Lower leg skin (tissue), 4 donors: ENCODE results near the gene AP3B1. TPM values are rescaled to one million over a fixed set of nuclear protein-coding genes. Genes with fewer than 3 reads are reported as not detected.
"Not testable (repeated sequence)": the region's sequence is repeated elsewhere in the genome, so short reads cannot be mapped to it uniquely, and the experiment has no call there.

ENCODE experiments used
- DNase-seq, 2 donors: peaks; one replicate each; pipeline ENCODE4 v3.0.0-alpha.2; 2019; ENCODE audit warnings: low spot score in 2 of 2
- H3K4me3 ChIP-seq: fragments of 200-600 bp; sonication (generic); 2 replicates; pipeline ENCODE4 v1.5.1; 2017; ENCODE audit warnings: mild to moderate bottlenecking, low read depth; ENCODE audit not compliant: poor library complexity, severe bottlenecking
- POLR2A ChIP-seq, 2 donors: fragments of 450-650 bp; IDR thresholded peaks; one replicate each; pipeline ENCODE4 v1.6.1; 2016 to 2017; ENCODE audit warnings: antibody characterized with exemption in 2 of 2, mild to moderate bottlenecking in 1 of 2, moderate library complexity in 1 of 2
- WGBS, 2 donors: methylation state at CpG; one replicate each; pipeline ENCODE4 v1.1.5; 2018; 5-methylcytosine and 5-hydroxymethylcytosine counted together
- intact Hi-C: fragments of 100-400 bp; cut with DNase I; formaldehyde crosslinking; loops from one replicate; pipeline ENCODE4 v1.15.0; 2023; ENCODE audit warnings: low total_unique reads
- total RNA-seq, 4 donors: library from RNA; depleted of rRNA; stranded (reverse); fragments of >200 nt; gene quantifications; one replicate each; pipeline ENCODE4 v1.1.0, GENCODE V29; 2016
- TF ChIP-seq, protein P1 (sequence below), 3 donors: fragments of 450-650 bp; IDR thresholded peaks; one replicate each; pipeline ENCODE4 v1.5.1; 2016; ENCODE audit warnings: antibody characterized with exemption in 3 of 3, mild to moderate bottlenecking in 3 of 3, moderate library complexity in 2 of 3

Gene AP3B1
- total RNA-seq, 4 donors from 2014 or later = 23.5 to 37.7 (median 33.3) TPM

DNA sequence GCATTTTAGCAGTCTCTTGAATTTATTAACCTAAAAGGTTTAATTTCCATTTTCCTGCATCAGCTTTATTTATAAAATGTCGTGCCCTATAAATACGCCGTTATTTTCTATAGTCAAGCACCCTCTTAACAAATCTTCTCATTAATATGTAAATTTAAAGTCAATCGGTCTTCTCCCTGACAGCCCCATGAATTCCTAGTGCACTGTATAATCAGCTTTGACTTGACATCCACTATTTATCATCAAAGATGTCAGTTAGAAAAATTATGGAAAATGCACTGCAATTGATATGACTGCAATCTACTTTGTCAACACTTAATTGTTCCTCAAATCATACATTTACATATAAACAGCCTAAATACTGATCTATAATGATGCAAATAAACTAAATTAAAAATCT, 83.4 kb downstream of the AP3B1 start:
- no peak overlapping the region for H3K4me3 ChIP-seq
- TF ChIP-seq, protein P1, sequence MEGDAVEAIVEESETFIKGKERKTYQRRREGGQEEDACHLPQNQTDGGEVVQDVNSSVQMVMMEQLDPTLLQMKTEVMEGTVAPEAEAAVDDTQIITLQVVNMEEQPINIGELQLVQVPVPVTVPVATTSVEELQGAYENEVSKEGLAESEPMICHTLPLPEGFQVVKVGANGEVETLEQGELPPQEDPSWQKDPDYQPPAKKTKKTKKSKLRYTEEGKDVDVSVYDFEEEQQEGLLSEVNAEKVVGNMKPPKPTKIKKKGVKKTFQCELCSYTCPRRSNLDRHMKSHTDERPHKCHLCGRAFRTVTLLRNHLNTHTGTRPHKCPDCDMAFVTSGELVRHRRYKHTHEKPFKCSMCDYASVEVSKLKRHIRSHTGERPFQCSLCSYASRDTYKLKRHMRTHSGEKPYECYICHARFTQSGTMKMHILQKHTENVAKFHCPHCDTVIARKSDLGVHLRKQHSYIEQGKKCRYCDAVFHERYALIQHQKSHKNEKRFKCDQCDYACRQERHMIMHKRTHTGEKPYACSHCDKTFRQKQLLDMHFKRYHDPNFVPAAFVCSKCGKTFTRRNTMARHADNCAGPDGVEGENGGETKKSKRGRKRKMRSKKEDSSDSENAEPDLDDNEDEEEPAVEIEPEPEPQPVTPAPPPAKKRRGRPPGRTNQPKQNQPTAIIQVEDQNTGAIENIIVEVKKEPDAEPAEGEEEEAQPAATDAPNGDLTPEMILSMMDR (IDR thresholded peaks at IDR 0.05) = no peak
- no peak for TF ChIP-seq POLR2A (IDR thresholded peaks at IDR 0.05)
- 83 to 91% methylated on average over 4 of the region's 4 CpGs for WGBS, 2 donors
- intact Hi-C loops = no loop called here
- no peak for DNase-seq

DNA sequence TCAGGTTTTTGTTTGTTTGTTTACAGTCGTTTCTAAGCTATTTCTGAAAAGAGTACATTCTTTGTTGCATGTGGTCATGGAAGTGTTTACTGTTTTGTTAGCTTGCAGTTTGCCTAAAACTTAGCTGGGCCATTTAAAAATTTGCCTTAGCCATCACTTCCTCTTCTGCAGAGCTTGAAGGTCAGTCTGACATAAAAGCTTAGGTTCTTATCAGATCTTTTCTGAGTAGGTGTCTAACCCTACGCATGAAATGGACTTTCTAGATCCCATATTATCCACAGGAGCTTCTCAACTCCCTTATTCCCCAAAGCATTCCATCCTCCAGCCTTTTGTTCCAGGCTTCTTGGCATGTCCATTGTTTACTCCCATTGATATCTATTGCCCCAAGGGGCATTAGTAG, 90.3 kb downstream of the AP3B1 start:
- 81 to 86% methylated on average over 2 of the region's 2 CpGs for WGBS, 2 donors
- DNase-seq = no peak
- TF ChIP-seq POLR2A (IDR thresholded peaks at IDR 0.05) = no peak
- TF ChIP-seq, protein P1 (IDR thresholded peaks at IDR 0.05) = no peak
- intact Hi-C loops = no loop called here
- no peak overlapping the region for H3K4me3 ChIP-seq

DNA sequence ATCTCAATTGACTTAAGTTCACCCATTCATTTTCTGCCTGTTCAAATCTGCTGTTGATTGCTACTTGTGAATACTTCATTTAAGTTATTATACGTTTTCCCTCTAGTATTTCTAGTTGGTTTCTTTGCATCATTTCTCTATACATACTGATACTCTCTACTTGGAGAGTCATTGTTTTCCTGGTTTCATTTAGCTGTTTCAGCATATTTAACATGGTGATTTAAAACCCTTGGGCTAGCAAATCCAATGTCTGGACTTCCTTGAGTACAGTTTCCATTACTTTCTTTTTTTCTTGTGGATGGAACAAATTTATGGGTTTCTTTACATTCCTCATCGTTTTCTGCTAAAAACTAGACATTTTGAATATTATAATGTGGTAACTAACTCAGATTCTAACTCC, 90.7 kb downstream of the AP3B1 start:
- WGBS, 2 donors = 85 to 86% methylated on average over 2 of the region's 2 CpGs
- intact Hi-C loops = no loop called here

GRCh38 chr5:78190402-78190801, 104.1 kb downstream of the AP3B1 start:
- WGBS, 2 donors = 73 to 78% methylated on average over 1 of the region's 1 CpG
- H3K4me3 ChIP-seq = no peak overlapping the region
- no peak for TF ChIP-seq POLR2A (IDR thresholded peaks at IDR 0.05)
- TF ChIP-seq, protein P1 (IDR thresholded peaks at IDR 0.05) = no peak
- intact Hi-C loops = no loop called here
- DNase-seq = no peak

More for the DNA sequence above, 90.7 kb downstream of the AP3B1 start:
- no peak for TF ChIP-seq POLR2A (IDR thresholded peaks at IDR 0.05)
- TF ChIP-seq, protein P1 (IDR thresholded peaks at IDR 0.05) = no peak
- DNase-seq = no peak
- no peak overlapping the region for H3K4me3 ChIP-seq

GRCh38 chr5:78188681-78189080, 105.8 kb downstream of the AP3B1 start:
- WGBS, 2 donors = 93 to 98% methylated on average over 4 of the region's 4 CpGs
- H3K4me3 ChIP-seq, intact Hi-C loops, DNase-seq: not testable (repeated sequence)

- intact Hi-C loops = no loop called here
- no peak for TF ChIP-seq POLR2A (IDR thresholded peaks at IDR 0.05)
- TF ChIP-seq, protein P1 (IDR thresholded peaks at IDR 0.05) = no peak
- H3K4me3 ChIP-seq = no peak overlapping the region
- no peak for DNase-seq
These were observed 107.3 kb downstream of the AP3B1 start for GRCh38 chr5:78187172-78187571.
